Panc1 (cell line): Measurements from ENCODE around the gene FIBCD1. TPM values are rescaled to one million over a fixed set of nuclear protein-coding genes. Genes with fewer than 3 reads are reported as not detected.

Experiments used
- ATAC-seq: fragments of 200-7000 bp; cut with Tn5 transposase; 2 replicates; pipeline ENCODE4 v1.9.1; 2020; ENCODE audit warnings: mild to moderate bottlenecking, moderate library complexity
- BruUV-seq: library from RNA; stranded (reverse); fragments of 400-500 nt; replicated peaks from 2 replicates; lab custom pipeline; 2021; lab: Mats Ljungman, UMichigan
- CTCF ChIA-PET: fragments of 300-600 bp; sonication (Branson Sonifier 250); formaldehyde crosslinking; loops from one replicate; lab custom pipeline; 2022; ENCODE audit warnings: antibody characterized with exemption; lab: Charles Lee
- POLR2A ChIA-PET: fragments of 300-600 bp; sonication (Branson Sonifier 250); formaldehyde crosslinking; loops from one replicate; lab custom pipeline; 2022; ENCODE audit warnings: antibody characterized with exemption; lab: Charles Lee
- DNase-seq: peaks from one replicate; pipeline ENCODE4 v3.0.0-alpha.2; 2010; ENCODE audit warnings: low read depth, low spot score
- H3K27ac ChIP-seq: 2 replicates; pipeline ENCODE4 v1.5.1; 2011; ENCODE audit warnings: mild to moderate bottlenecking, low read length, inconsistent platforms
- H3K27me3 ChIP-seq: fragments of 200-500 bp; sonication (Bioruptor generic); 2 replicates; pipeline ENCODE4 v1.6.0; 2014; ENCODE audit warnings: low read length, inconsistent platforms; ENCODE audit not compliant: control insufficient read depth, insufficient read depth
- H3K36me3 ChIP-seq: fragments of 200-500 bp; sonication (Bioruptor generic); 2 replicates; pipeline ENCODE4 v1.5.1; 2014; ENCODE audit warnings: inconsistent platforms, mild to moderate bottlenecking, low read length, moderate library complexity; ENCODE audit not compliant: control insufficient read depth, insufficient read depth
- H3K4me1 ChIP-seq: 2 replicates; pipeline ENCODE4 v1.5.1; 2011; ENCODE audit warnings: inconsistent platforms, mild to moderate bottlenecking, low read length, moderate library complexity; ENCODE audit not compliant: control insufficient read depth, insufficient read depth
- H3K4me3 ChIP-seq, 2 experiments: 2 replicates each; pipeline ENCODE4 v1.5.1; 2011 to 2012; ENCODE audit warnings: low read depth in 2 of 2, low read length in 2 of 2, mild to moderate bottlenecking in 2 of 2, inconsistent platforms in 1 of 2, moderate library complexity in 1 of 2
- H3K9me3 ChIP-seq: fragments of 200-500 bp; sonication (Bioruptor generic); 2 replicates; pipeline ENCODE4 v1.5.1; 2014; ENCODE audit warnings: low read depth, mild to moderate bottlenecking, inconsistent platforms, low read length, moderate library complexity; ENCODE audit not compliant: control insufficient read depth, insufficient read depth
- CTCF ChIP-seq: fragments of 450-650 bp; IDR thresholded peaks from 2 replicates; pipeline ENCODE4 v1.5.1; 2017; ENCODE audit warnings: mild to moderate bottlenecking
- POLR2AphosphoS5 ChIP-seq: IDR thresholded peaks from 2 replicates; pipeline ENCODE4 v1.6.1; 2012; ENCODE audit warnings: mild to moderate bottlenecking, low read depth, low read length, moderate library complexity
- REST ChIP-seq, 2 experiments: IDR thresholded peaks; 2 replicates each; pipeline ENCODE4 v1.6.1; 2011 to 2012; ENCODE audit warnings: low read depth in 2 of 2, control low read depth in 1 of 2, low read length in 1 of 2, mild to moderate bottlenecking in 1 of 2, moderate library complexity in 1 of 2; ENCODE audit not compliant: insufficient read depth in 1 of 2
- SIN3A ChIP-seq: IDR thresholded peaks from 2 replicates; pipeline ENCODE4 v1.6.1; 2012; ENCODE audit warnings: low read depth, mild to moderate bottlenecking, low read length, moderate library complexity, borderline replicate concordance; ENCODE audit not compliant: insufficient read depth
- TCF7L2 ChIP-seq: IDR thresholded peaks from 2 replicates; pipeline ENCODE4 v1.6.1; 2011; ENCODE audit warnings: mild to moderate bottlenecking, low read depth, low read length, inconsistent platforms
- in situ Hi-C: cut with HindIII; loops from 2 replicates; pipeline ENCODE4 v1.10.0; 2016; ENCODE audit warnings: low sequenced_read_pairs, low pct_unique_long_range_greater_than_20kb
- intact Hi-C: fragments of 100-400 bp; cut with micrococcal nuclease; formaldehyde crosslinking; loops from one replicate; pipeline ENCODE4 v1.10.0; 2022; ENCODE audit not compliant: unreplicated experiment
- total RNA-seq: library from RNA; stranded (reverse); gene quantifications from one replicate; pipeline ENCODE4 v1.2.1, GENCODE V29; 2021; ENCODE audit not compliant: unreplicated experiment

FIBCD1 gene
- total RNA-seq, 1 experiment from 2014 or later = 16.3 TPM

GRCh38 chr9:130891688-130892476 is 47.2 kb downstream of the FIBCD1 start:
- POLR2A ChIA-PET = no interaction called here
- no peak for TF ChIP-seq TCF7L2
- no peak for TF ChIP-seq CTCF
- no peak for TF ChIP-seq SIN3A
- no peak for TF ChIP-seq POLR2AphosphoS5
- TF ChIP-seq REST (IDR thresholded peaks at IDR 0.05; ENCODE audit: insufficient read depth in 1 of 2, low read depth in 2 of 2, low read length in 1 of 2) = no peak
- in situ Hi-C loops (no loop called here), intact Hi-C loops (loop anchor here (10.0 kb wide), 1 partner anchor 53 kb away; no protein-coding TSS in a partner anchor)
- Histone ChIP-seq H3K4me3 (no peak overlapping the region), H3K4me1 (no peaks in the 10 kb centered on the region), H3K27me3 (no peaks in the 10 kb centered on the region), H3K27ac (no peak overlapping the region), H3K9me3 (no peaks in the 10 kb centered on the region), H3K36me3 (no peaks in the 10 kb centered on the region; the same call in 1 of the 2 replicates)
- ATAC-seq (no peak), DNase-seq (no peak)
- no TSS peak for BruUV-seq
- CTCF ChIA-PET = no interaction called here

GRCh38 chr9:130890870-130891687 is 48.0 kb downstream of the FIBCD1 start:
- H3K36me3 ChIP-seq = no peaks in the 10 kb centered on the region; the same call in 1 of the 2 replicates
- DNase-seq = no peak
- BruUV-seq = no TSS peak
- no peak for ATAC-seq
- no peak overlapping the region for H3K4me3 ChIP-seq
- no peaks in the 10 kb centered on the region for H3K27me3 ChIP-seq
- H3K4me1 ChIP-seq = no peaks in the 10 kb centered on the region
- no peaks in the 10 kb centered on the region for H3K9me3 ChIP-seq
- CTCF ChIA-PET = interaction anchor here (0.6 to 0.7 kb wide), 2 partner anchors 183 to 192 kb away, joined by 3 read pairs; no protein-coding TSS in a partner anchor
- no peak overlapping the region for H3K27ac ChIP-seq
- no peak for TF ChIP-seq CTCF
- TF ChIP-seq TCF7L2 = no peak
- no peak for TF ChIP-seq SIN3A
- TF ChIP-seq REST (IDR thresholded peaks at IDR 0.05; ENCODE audit: insufficient read depth in 1 of 2, low read depth in 2 of 2, low read length in 1 of 2) = no peak
- TF ChIP-seq POLR2AphosphoS5 = no peak
- in situ Hi-C loops (no loop called here), intact Hi-C loops (loop anchor here (10.0 kb wide), 1 partner anchor 54 kb away; no protein-coding TSS in a partner anchor)
- POLR2A ChIA-PET = interaction anchor here (0.6 kb wide), 1 partner anchor 150 kb away, joined by 4 read pairs; no protein-coding TSS in a partner anchor
